GM12865 (cell line): ENCODE data around the gene USP24.

ENCODE experiments used
- DNase-seq: peaks from one replicate; pipeline ENCODE4 v3.0.0; 2010; ENCODE audit warnings: low read depth
- H3K4me3 ChIP-seq: 2 replicates; pipeline ENCODE4 v1.5.1; 2011; ENCODE audit warnings: mild to moderate bottlenecking, low read depth, low read length, control low read depth
- CTCF ChIP-seq: IDR thresholded peaks from 2 replicates; pipeline ENCODE4 v1.5.1; 2011; ENCODE audit warnings: low read length, control low read depth, low read depth, inconsistent platforms; ENCODE audit not compliant: insufficient read depth; ENCODE audit errors: missing control alignments

The USP24 gene

GRCh38 chr1:55073187-55073916 is 141.8 kb downstream of the USP24 start:
- H3K4me3 ChIP-seq: no peak overlapping the region
- no peak for TF ChIP-seq CTCF
- DNase-seq: peak; percentile 21

GRCh38 chr1:55071477-55071876 is 143.7 kb downstream of the USP24 start:
- TF ChIP-seq CTCF: peak; percentile 23
- no peak overlapping the region for H3K4me3 ChIP-seq
- DNase-seq: no peak

GRCh38 chr1:55070293-55071164 is 144.6 kb downstream of the USP24 start:
- DNase-seq: no peak
- H3K4me3 ChIP-seq: no peak overlapping the region
- TF ChIP-seq CTCF: no peak

GRCh38 chr1:55069280-55069679 is 145.9 kb downstream of the USP24 start:
- no peak for DNase-seq
- no peak overlapping the region for H3K4me3 ChIP-seq
- TF ChIP-seq CTCF: no peak

GRCh38 chr1:55068638-55069037 is 146.5 kb downstream of the USP24 start:
- no peak overlapping the region for H3K4me3 ChIP-seq
- DNase-seq: no peak
- no peak for TF ChIP-seq CTCF

GRCh38 chr1:55067914-55068313 is 147.2 kb downstream of the USP24 start:
- no peak for DNase-seq
- H3K4me3 ChIP-seq: no peak overlapping the region
- TF ChIP-seq CTCF: no peak
